Liver (tissue), 9 donors: ENCODE results near the gene SPTLC3. TPM values are rescaled to one million over a fixed set of nuclear protein-coding genes. Genes with fewer than 3 reads are reported as not detected.

Source experiments
- DNase-seq: peaks from one replicate; pipeline ENCODE4 v3.0.0-alpha.2; 2017; ENCODE audit warnings: low spot score
- H3K27ac ChIP-seq, 2 donors: one replicate each; pipeline ENCODE4 v1.7.0; 2013; ENCODE audit warnings: inconsistent platforms in 2 of 2, low read length in 2 of 2, control low read depth in 1 of 2, low read depth in 1 of 2, mild to moderate bottlenecking in 1 of 2
- H3K27me3 ChIP-seq, 4 donors: one replicate each; pipeline versions ENCODE4 v1.6.1 to v1.7.0; 2013; ENCODE audit warnings: low read length in 3 of 4, inconsistent platforms in 1 of 4, mild to moderate bottlenecking in 1 of 4, moderate library complexity in 1 of 4; ENCODE audit not compliant: control insufficient read depth in 4 of 4, insufficient read depth in 4 of 4
- H3K36me3 ChIP-seq, 4 donors: one replicate each; pipeline versions ENCODE4 v1.6.1 to v1.7.0; 2013; ENCODE audit warnings: low read length in 3 of 4, mild to moderate bottlenecking in 3 of 4, low read depth in 1 of 4, moderate library complexity in 1 of 4; ENCODE audit not compliant: control insufficient read depth in 4 of 4, insufficient read depth in 3 of 4
- H3K4me1 ChIP-seq, 4 donors: one replicate each; pipeline versions ENCODE4 v1.6.1 to v1.7.0; 2013; ENCODE audit warnings: low read length in 3 of 4, mild to moderate bottlenecking in 3 of 4, moderate library complexity in 1 of 4; ENCODE audit not compliant: control insufficient read depth in 4 of 4, insufficient read depth in 4 of 4
- H3K4me3 ChIP-seq, 3 donors: one replicate each; pipeline versions ENCODE4 v1.6.1 to v1.7.0; 2013; ENCODE audit warnings: low read length in 3 of 3, control low read depth in 1 of 3, low read depth in 1 of 3, mild to moderate bottlenecking in 1 of 3
- H3K9ac ChIP-seq, 2 donors: one replicate each; pipeline ENCODE4 v1.7.0; 2013; ENCODE audit warnings: low read length in 2 of 2, mild to moderate bottlenecking in 2 of 2, moderate library complexity in 2 of 2, control low read depth in 1 of 2, low read depth in 1 of 2
- H3K9me3 ChIP-seq, 4 donors: one replicate each; pipeline versions ENCODE4 v1.6.1 to v1.7.0; 2013; ENCODE audit warnings: low read length in 3 of 4; ENCODE audit not compliant: control insufficient read depth in 4 of 4
- FOXA1 ChIP-seq: IDR thresholded peaks from 2 replicates; pipeline ENCODE4 v1.6.1; 2016; ENCODE audit warnings: antibody characterized with exemption
- GABPA ChIP-seq, 2 donors: IDR thresholded peaks in 1 of 2; conservative IDR thresholded peaks in 1 of 2; 2 replicates each; pipeline ENCODE4 v1.6.1; 2016; ENCODE audit warnings: antibody characterized with exemption in 2 of 2, mild to moderate bottlenecking in 1 of 2, moderate library complexity in 1 of 2
- HNF4A ChIP-seq, 2 donors: conservative IDR thresholded peaks; 2 replicates each; pipeline ENCODE4 v1.6.1; 2016; ENCODE audit warnings: antibody characterized with exemption in 2 of 2, mild to moderate bottlenecking in 2 of 2
- JUND ChIP-seq, 2 donors: IDR thresholded peaks; 2 replicates each; pipeline ENCODE4 v1.6.1; 2016; ENCODE audit warnings: antibody characterized with exemption in 2 of 2
- NR2F2 ChIP-seq: IDR thresholded peaks from 2 replicates; pipeline ENCODE4 v1.6.1; 2016; ENCODE audit warnings: antibody characterized with exemption
- RAD21 ChIP-seq, 2 donors: IDR thresholded peaks; 2 replicates each; pipeline ENCODE4 v1.6.1; 2016; ENCODE audit warnings: antibody characterized with exemption in 2 of 2, mild to moderate bottlenecking in 2 of 2
- RXRA ChIP-seq, 2 donors: IDR thresholded peaks; 2 replicates each; pipeline ENCODE4 v1.6.1; 2017 to 2018; ENCODE audit warnings: antibody characterized with exemption in 2 of 2, mild to moderate bottlenecking in 1 of 2
- SP1 ChIP-seq: IDR thresholded peaks from 2 replicates; pipeline ENCODE4 v1.6.1; 2018; ENCODE audit warnings: antibody characterized with exemption, mild to moderate bottlenecking
- TAF1 ChIP-seq: conservative IDR thresholded peaks from 2 replicates; pipeline ENCODE4 v1.6.1; 2016; ENCODE audit warnings: antibody characterized with exemption, mild to moderate bottlenecking
- YY1 ChIP-seq: IDR thresholded peaks from 2 replicates; pipeline ENCODE4 v1.6.1; 2016; ENCODE audit warnings: antibody characterized with exemption, mild to moderate bottlenecking
- WGBS: extraction: QIAGEN DNeasy Blood & Tissue Kit; methylation state at CpG from one replicate; pipeline ENCODE4 v1.1.7; 2013; 5-methylcytosine and 5-hydroxymethylcytosine counted together
- polyA plus RNA-seq, 2 donors: library from polyadenylated mRNA; stranded (reverse) in 1 of 2; unstranded in 1 of 2; fragments of 200-250 nt in 1 of 2; fragments of >200 nt in 1 of 2; fragmentation: Nextera tagmentation in 1 of 2; extraction: Ambion mirVana in 1 of 2; gene quantifications; one replicate each; pipeline versions ENCODE4 v1.2.1 to v1.2.3, GENCODE V29; 2013 to 2015
- total RNA-seq, 2 donors: library from RNA; depleted of rRNA; stranded (reverse); fragments of >200 nt; gene quantifications; one replicate each; pipeline ENCODE4 v1.2.3, GENCODE V29; 2014
- TF ChIP-seq, protein P1 (sequence below): IDR thresholded peaks from 2 replicates; pipeline ENCODE4 v1.6.1; 2016; ENCODE audit warnings: antibody characterized with exemption
- TF ChIP-seq, protein P2 (sequence below): IDR thresholded peaks from 2 replicates; pipeline ENCODE4 v1.6.1; 2016; ENCODE audit warnings: antibody characterized with exemption, mild to moderate bottlenecking
- TF ChIP-seq, protein P3 (sequence below): IDR thresholded peaks from 2 replicates; pipeline ENCODE4 v1.6.1; 2016; ENCODE audit warnings: antibody characterized with exemption
- donor health status: healthy.
- donor health status: healthy.
- donor health status: healthy.
- donor health status: healthy.
- donor health status: healthy.

SPTLC3 gene
- total and polyA plus RNA-seq, 4 donors = 4.2 to 40.9 (median 20.4) TPM

DNA sequence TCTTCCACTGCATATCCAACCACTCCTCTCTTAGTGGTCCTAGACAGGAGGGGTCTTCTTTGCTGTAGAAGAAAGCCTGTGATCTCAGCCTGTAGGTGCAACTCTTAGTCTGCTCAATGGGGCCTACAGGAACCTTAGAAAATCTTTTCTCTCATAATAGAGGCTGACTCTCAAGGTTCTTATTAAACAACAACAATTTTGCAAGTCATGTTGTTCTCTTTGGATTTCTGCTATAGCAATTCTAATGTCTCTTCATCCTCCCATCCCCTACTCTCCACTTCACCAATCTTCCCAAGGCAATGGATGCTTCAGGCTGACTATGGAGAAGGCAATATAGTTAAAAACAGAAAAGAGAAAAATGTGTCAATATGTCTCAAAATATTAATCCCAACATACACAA, 40.8 kb upstream of the SPTLC3 start:
- Histone ChIP-seq H3K9me3 (no peaks in the 10 kb centered on the region), H3K4me3 (no peak overlapping the region), H3K4me1 (peaks cover 0 to 2% (median 0%) of the 10 kb centered on the region in 4 donors), H3K36me3 (no peaks in the 10 kb centered on the region), H3K27ac (no peak overlapping the region), H3K27me3 (no peaks in the 10 kb centered on the region), H3K9ac (no peak overlapping the region)
- no peak for DNase-seq
- TF ChIP-seq FOXA1 (no peak), SP1 (no peak), YY1 (no peak), NR2F2 (no peak)
- TF ChIP-seq, protein P1, sequence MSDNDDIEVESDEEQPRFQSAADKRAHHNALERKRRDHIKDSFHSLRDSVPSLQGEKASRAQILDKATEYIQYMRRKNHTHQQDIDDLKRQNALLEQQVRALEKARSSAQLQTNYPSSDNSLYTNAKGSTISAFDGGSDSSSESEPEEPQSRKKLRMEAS = no peak

DNA sequence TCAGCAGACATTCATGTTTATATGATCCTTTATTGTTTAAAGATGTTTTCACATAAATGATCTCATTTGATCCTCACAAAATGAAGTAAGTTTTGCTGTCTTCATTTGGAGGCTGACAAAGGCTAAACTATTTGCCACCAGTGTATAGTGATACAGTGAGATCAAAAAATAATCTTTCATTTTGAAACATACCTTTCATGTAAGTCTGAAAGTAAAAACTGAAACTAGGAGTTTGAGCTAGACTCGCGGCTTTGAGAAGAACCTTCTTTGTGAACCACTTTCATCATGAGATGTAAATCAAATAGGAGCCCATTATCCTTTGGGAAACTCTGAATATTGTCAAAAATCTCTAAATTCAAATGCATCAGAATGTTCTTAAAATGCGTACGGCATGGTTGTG, 40.3 kb upstream of the SPTLC3 start:
- TF ChIP-seq HNF4A (conservative IDR thresholded peaks at IDR 0.05) (no peak), RXRA (IDR thresholded peaks at IDR 0.05) (no peak), JUND (IDR thresholded peaks at IDR 0.05) (no peak), GABPA (IDR thresholded peaks at IDR 0.05 in 1 of 2, conservative IDR thresholded peaks at IDR 0.05 in 1 of 2) (no peak), TAF1 (no peak)
- TF ChIP-seq, protein P2, sequence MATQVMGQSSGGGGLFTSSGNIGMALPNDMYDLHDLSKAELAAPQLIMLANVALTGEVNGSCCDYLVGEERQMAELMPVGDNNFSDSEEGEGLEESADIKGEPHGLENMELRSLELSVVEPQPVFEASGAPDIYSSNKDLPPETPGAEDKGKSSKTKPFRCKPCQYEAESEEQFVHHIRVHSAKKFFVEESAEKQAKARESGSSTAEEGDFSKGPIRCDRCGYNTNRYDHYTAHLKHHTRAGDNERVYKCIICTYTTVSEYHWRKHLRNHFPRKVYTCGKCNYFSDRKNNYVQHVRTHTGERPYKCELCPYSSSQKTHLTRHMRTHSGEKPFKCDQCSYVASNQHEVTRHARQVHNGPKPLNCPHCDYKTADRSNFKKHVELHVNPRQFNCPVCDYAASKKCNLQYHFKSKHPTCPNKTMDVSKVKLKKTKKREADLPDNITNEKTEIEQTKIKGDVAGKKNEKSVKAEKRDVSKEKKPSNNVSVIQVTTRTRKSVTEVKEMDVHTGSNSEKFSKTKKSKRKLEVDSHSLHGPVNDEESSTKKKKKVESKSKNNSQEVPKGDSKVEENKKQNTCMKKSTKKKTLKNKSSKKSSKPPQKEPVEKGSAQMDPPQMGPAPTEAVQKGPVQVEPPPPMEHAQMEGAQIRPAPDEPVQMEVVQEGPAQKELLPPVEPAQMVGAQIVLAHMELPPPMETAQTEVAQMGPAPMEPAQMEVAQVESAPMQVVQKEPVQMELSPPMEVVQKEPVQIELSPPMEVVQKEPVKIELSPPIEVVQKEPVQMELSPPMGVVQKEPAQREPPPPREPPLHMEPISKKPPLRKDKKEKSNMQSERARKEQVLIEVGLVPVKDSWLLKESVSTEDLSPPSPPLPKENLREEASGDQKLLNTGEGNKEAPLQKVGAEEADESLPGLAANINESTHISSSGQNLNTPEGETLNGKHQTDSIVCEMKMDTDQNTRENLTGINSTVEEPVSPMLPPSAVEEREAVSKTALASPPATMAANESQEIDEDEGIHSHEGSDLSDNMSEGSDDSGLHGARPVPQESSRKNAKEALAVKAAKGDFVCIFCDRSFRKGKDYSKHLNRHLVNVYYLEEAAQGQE = no peak
- TF ChIP-seq, protein P3, sequence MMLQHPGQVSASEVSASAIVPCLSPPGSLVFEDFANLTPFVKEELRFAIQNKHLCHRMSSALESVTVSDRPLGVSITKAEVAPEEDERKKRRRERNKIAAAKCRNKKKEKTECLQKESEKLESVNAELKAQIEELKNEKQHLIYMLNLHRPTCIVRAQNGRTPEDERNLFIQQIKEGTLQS = no peak
- H3K4me1 ChIP-seq = peaks cover 0 to 2% (median 0%) of the 10 kb centered on the region in 4 donors
- no peak for DNase-seq
- H3K27me3 ChIP-seq = no peaks in the 10 kb centered on the region
- no peak overlapping the region for H3K9ac ChIP-seq
- WGBS = 94% methylated on average over 4 of the region's 4 CpGs
- H3K27ac ChIP-seq = no peak overlapping the region
- H3K4me3 ChIP-seq = no peak overlapping the region
- no peaks in the 10 kb centered on the region for H3K36me3 ChIP-seq
- H3K9me3 ChIP-seq = no peaks in the 10 kb centered on the region

DNA sequence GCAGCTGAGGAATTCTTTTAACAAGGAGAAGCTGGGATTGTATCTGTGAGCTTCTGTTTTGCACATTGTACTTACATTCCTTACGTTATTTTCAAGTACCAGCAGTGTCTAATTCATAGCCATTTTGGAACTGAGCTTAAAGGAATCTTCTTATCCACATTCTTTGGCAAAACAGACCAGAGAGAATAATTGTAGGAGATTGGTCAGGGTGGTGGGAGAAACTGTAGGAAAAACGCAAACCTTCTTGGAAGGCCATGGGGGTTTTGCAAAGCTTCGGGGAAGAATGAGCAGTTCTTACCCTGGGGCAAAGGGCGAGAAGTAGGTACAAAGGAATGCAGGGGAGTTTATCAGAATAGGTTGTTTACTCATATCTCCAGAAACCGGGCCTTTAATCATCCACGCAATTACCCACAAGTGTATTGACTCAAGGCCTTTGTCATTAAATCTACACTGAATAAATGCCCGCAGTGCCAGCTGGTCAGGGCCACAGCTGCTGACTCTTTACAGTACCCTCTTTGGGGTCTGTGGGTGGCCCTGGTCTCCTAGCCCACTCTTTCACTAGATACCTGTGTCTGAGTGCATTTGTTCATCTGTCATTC, 39.6 kb upstream of the SPTLC3 start:
- Histone ChIP-seq H3K9me3 (no peaks in the 10 kb centered on the region), H3K4me1 (peaks cover 0 to 2% (median 0%) of the 10 kb centered on the region in 4 donors), H3K27me3 (no peaks in the 10 kb centered on the region), H3K36me3 (no peaks in the 10 kb centered on the region), H3K4me3 (no peak overlapping the region), H3K27ac (no peak overlapping the region), H3K9ac (no peak overlapping the region)
- no peak for DNase-seq
- TF ChIP-seq RAD21 (IDR thresholded peaks at IDR 0.05) (no peak), YY1 (no peak)
- 83% methylated on average over 7 of the region's 7 CpGs for WGBS
